ENCODE results near the gene WFIKKN1.

Gene WFIKKN1

DNA sequence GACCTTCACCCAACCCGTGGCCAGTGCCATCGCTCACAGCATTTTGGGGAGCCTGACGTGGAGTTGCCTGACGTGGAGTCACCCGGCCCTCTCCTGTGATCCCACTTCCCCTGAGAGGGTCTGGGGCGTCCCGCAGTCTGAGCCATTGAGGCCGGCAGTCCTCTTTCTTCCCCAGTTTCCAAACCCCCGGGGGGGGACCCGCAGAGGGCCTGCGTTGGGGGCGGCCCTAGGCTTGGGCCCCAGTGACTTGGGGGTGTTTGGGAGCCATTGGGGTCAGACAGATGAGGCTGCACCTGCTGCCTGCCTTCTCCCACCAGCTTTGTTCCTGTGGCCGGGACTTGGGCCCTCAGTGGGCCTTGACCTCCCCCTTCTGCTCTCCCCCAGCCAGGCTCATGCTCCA lies 38.9 kb downstream of the WFIKKN1 start:
- TF ChIP-seq ZNF8 (CRISPR knock-in tag; IDR thresholded peaks at IDR 0.05): no peak
- TF ChIP-seq ZFP3 (CRISPR knock-in tag; IDR thresholded peaks at IDR 0.05): no peak
- no peak for TF ChIP-seq GLIS3 (CRISPR knock-in tag; IDR thresholded peaks at IDR 0.05)
- TF ChIP-seq ZNF565 (CRISPR knock-in tag; conservative IDR thresholded peaks at IDR 0.05; ENCODE audit: low read depth): no peak
- no peak for TF ChIP-seq SNAI2 (CRISPR knock-in tag; IDR thresholded peaks at IDR 0.05)
- no peak for TF ChIP-seq ISL1 (CRISPR knock-in tag; IDR thresholded peaks at IDR 0.05)
- no peak for TF ChIP-seq ZC3H10 (CRISPR knock-in tag; IDR thresholded peaks at IDR 0.05)
- no peak for TF ChIP-seq TOX (CRISPR knock-in tag; IDR thresholded peaks at IDR 0.05; ENCODE audit: borderline replicate concordance)
- TF ChIP-seq ZNF70 (CRISPR knock-in tag; IDR thresholded peaks at IDR 0.05): no peak
- ATAC-seq: no peak

DNA sequence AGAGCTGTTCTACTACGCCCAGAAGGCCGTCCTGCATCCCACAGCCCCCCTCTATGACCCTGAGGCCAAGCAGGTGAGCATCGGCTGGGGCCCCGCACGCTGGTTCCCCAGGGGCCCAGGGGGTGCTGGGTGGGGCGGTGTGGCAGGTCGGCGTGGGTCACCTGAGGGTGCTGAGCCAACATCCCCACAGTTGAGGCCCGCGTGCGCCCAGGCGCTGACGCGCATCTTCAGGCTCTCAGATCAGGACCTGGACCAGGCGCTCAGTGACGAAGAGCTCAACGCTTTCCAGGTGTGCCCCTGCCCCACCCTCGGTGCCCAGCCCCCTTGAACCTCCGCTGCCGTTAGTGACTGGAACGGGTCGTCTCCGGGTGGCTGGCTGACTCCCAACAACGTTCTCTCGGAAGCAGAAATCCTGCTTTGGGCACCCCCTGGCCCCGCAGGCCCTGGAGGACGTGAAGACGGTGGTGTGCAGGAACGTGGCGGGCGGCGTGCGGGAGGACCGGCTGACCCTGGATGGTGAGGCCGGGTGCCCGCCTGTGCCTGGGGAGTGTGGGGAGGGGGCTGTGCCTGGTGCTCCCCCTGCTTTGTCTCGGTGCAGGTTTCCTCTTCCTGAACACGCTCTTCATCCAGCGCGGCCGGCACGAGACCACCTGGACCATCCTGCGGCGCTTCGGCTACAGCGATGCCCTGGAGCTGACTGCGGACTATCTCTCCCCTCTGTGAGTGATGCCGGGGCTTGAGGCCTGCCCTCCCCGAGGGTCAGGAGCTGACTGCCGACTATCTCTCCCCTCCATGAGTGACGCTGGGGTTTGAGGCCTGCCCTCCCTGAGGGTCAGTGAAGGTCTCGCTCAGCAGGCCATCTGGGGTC lies 39.9 kb downstream of the WFIKKN1 start:
- ATAC-seq: no peak

DNA sequence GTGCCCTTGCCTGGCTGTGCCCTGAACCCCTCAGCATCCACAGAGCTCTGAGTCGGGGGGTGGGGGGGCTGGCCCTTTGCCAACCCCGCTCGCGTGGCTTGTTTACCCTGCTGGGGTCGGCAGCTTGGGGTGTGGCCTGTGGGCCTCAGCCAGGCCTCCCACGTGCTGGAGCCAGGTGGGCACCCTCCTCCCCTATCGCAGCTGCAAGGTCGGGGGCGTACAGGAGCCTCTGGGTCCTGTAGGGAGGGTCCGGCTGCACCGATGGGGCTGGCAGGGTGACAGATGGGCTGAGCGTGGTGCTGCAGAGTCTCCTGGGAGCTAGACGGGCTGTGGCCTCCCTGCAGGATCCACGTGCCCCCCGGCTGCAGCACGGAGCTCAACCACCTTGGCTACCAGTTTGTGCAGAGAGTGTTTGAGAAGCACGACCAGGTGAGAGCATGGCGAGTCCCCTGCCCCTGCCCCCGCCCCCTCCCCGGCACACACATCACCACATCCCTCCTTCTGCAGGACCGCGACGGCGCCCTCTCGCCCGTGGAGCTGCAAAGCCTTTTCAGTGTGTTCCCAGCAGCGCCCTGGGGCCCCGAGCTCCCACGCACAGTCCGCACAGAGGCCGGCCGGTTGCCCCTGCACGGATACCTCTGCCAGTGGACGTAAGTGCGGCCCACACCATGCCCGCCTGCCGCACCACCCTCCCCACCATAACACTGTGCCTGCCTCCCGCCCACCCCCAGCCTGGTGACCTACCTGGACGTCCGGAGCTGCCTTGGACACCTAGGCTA lies 40.8 kb downstream of the WFIKKN1 start:
- no peak for ATAC-seq
- no peak for TF ChIP-seq ISL1 (CRISPR knock-in tag; IDR thresholded peaks at IDR 0.05)
- TF ChIP-seq, protein P1, sequence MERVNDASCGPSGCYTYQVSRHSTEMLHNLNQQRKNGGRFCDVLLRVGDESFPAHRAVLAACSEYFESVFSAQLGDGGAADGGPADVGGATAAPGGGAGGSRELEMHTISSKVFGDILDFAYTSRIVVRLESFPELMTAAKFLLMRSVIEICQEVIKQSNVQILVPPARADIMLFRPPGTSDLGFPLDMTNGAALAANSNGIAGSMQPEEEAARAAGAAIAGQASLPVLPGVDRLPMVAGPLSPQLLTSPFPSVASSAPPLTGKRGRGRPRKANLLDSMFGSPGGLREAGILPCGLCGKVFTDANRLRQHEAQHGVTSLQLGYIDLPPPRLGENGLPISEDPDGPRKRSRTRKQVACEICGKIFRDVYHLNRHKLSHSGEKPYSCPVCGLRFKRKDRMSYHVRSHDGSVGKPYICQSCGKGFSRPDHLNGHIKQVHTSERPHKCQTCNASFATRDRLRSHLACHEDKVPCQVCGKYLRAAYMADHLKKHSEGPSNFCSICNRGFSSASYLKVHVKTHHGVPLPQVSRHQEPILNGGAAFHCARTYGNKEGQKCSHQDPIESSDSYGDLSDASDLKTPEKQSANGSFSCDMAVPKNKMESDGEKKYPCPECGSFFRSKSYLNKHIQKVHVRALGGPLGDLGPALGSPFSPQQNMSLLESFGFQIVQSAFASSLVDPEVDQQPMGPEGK (CRISPR knock-in tag; IDR thresholded peaks at IDR 0.05; ENCODE audit: borderline replicate concordance): no peak
- TF ChIP-seq ZC3H10 (CRISPR knock-in tag; IDR thresholded peaks at IDR 0.05): no peak
- TF ChIP-seq ZFP3 (CRISPR knock-in tag; IDR thresholded peaks at IDR 0.05): no peak
- TF ChIP-seq GLIS3 (CRISPR knock-in tag; IDR thresholded peaks at IDR 0.05): no peak
- TF ChIP-seq, protein P2, sequence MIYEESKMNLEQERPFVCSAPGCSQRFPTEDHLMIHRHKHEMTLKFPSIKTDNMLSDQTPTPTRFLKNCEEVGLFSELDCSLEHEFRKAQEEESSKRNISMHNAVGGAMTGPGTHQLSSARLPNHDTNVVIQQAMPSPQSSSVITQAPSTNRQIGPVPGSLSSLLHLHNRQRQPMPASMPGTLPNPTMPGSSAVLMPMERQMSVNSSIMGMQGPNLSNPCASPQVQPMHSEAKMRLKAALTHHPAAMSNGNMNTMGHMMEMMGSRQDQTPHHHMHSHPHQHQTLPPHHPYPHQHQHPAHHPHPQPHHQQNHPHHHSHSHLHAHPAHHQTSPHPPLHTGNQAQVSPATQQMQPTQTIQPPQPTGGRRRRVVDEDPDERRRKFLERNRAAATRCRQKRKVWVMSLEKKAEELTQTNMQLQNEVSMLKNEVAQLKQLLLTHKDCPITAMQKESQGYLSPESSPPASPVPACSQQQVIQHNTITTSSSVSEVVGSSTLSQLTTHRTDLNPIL (CRISPR knock-in tag; IDR thresholded peaks at IDR 0.05; ENCODE audit: low read depth): no peak
- no peak for TF ChIP-seq SNAI2 (CRISPR knock-in tag; IDR thresholded peaks at IDR 0.05)
- TF ChIP-seq BACH2 (CRISPR knock-in tag; IDR thresholded peaks at IDR 0.05; ENCODE audit: borderline replicate concordance): no peak
- no peak for TF ChIP-seq PPARA (CRISPR knock-in tag; IDR thresholded peaks at IDR 0.05; ENCODE audit: borderline replicate concordance)
- no peak for TF ChIP-seq ZNF70 (CRISPR knock-in tag; IDR thresholded peaks at IDR 0.05)
- no peak for TF ChIP-seq ARNTL (CRISPR knock-in tag; IDR thresholded peaks at IDR 0.05; ENCODE audit: borderline replicate concordance, low read depth)
- TF ChIP-seq, protein P3, sequence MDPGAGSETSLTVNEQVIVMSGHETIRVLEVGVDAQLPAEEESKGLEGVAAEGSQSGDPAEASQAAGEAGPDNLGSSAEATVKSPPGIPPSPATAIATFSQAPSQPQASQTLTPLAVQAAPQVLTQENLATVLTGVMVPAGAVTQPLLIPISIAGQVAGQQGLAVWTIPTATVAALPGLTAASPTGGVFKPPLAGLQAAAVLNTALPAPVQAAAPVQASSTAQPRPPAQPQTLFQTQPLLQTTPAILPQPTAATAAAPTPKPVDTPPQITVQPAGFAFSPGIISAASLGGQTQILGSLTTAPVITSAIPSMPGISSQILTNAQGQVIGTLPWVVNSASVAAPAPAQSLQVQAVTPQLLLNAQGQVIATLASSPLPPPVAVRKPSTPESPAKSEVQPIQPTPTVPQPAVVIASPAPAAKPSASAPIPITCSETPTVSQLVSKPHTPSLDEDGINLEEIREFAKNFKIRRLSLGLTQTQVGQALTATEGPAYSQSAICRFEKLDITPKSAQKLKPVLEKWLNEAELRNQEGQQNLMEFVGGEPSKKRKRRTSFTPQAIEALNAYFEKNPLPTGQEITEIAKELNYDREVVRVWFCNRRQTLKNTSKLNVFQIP (CRISPR knock-in tag; IDR thresholded peaks at IDR 0.05; ENCODE audit: borderline replicate concordance, low read depth): no peak
- TF ChIP-seq ESRRG (CRISPR knock-in tag; IDR thresholded peaks at IDR 0.05): no peak
- TF ChIP-seq RARB (CRISPR knock-in tag; IDR thresholded peaks at IDR 0.05): no peak

More for the DNA sequence above, 39.9 kb downstream of the WFIKKN1 start:
- TF ChIP-seq, protein P4, sequence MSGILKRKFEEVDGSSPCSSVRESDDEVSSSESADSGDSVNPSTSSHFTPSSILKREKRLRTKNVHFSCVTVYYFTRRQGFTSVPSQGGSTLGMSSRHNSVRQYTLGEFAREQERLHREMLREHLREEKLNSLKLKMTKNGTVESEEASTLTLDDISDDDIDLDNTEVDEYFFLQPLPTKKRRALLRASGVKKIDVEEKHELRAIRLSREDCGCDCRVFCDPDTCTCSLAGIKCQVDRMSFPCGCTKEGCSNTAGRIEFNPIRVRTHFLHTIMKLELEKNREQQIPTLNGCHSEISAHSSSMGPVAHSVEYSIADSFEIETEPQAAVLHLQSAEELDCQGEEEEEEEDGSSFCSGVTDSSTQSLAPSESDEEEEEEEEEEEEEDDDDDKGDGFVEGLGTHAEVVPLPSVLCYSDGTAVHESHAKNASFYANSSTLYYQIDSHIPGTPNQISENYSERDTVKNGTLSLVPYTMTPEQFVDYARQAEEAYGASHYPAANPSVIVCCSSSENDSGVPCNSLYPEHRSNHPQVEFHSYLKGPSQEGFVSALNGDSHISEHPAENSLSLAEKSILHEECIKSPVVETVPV (CRISPR knock-in tag; IDR thresholded peaks at IDR 0.05): no peak
- no peak for TF ChIP-seq GLIS3 (CRISPR knock-in tag; IDR thresholded peaks at IDR 0.05)
- TF ChIP-seq, protein P1 (CRISPR knock-in tag; IDR thresholded peaks at IDR 0.05; ENCODE audit: borderline replicate concordance): no peak
- no peak for TF ChIP-seq PPARA (CRISPR knock-in tag; IDR thresholded peaks at IDR 0.05; ENCODE audit: borderline replicate concordance)
- TF ChIP-seq ZNF70 (CRISPR knock-in tag; IDR thresholded peaks at IDR 0.05): no peak
- TF ChIP-seq, protein P5, sequence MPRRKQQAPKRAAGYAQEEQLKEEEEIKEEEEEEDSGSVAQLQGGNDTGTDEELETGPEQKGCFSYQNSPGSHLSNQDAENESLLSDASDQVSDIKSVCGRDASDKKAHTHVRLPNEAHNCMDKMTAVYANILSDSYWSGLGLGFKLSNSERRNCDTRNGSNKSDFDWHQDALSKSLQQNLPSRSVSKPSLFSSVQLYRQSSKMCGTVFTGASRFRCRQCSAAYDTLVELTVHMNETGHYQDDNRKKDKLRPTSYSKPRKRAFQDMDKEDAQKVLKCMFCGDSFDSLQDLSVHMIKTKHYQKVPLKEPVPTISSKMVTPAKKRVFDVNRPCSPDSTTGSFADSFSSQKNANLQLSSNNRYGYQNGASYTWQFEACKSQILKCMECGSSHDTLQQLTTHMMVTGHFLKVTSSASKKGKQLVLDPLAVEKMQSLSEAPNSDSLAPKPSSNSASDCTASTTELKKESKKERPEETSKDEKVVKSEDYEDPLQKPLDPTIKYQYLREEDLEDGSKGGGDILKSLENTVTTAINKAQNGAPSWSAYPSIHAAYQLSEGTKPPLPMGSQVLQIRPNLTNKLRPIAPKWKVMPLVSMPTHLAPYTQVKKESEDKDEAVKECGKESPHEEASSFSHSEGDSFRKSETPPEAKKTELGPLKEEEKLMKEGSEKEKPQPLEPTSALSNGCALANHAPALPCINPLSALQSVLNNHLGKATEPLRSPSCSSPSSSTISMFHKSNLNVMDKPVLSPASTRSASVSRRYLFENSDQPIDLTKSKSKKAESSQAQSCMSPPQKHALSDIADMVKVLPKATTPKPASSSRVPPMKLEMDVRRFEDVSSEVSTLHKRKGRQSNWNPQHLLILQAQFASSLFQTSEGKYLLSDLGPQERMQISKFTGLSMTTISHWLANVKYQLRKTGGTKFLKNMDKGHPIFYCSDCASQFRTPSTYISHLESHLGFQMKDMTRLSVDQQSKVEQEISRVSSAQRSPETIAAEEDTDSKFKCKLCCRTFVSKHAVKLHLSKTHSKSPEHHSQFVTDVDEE (CRISPR knock-in tag; IDR thresholded peaks at IDR 0.05): no peak
- no peak for TF ChIP-seq SNAI2 (CRISPR knock-in tag; IDR thresholded peaks at IDR 0.05)
- TF ChIP-seq OSR1 (CRISPR knock-in tag; IDR thresholded peaks at IDR 0.05): no peak
- TF ChIP-seq BACH2 (CRISPR knock-in tag; IDR thresholded peaks at IDR 0.05; ENCODE audit: borderline replicate concordance): no peak
- TF ChIP-seq ZFP30 (CRISPR knock-in tag; IDR thresholded peaks at IDR 0.05): no peak
- no peak for TF ChIP-seq ISL1 (CRISPR knock-in tag; IDR thresholded peaks at IDR 0.05)
- TF ChIP-seq ZNF8 (CRISPR knock-in tag; IDR thresholded peaks at IDR 0.05): no peak
- no peak for TF ChIP-seq TOX (CRISPR knock-in tag; IDR thresholded peaks at IDR 0.05; ENCODE audit: borderline replicate concordance)
- no peak for TF ChIP-seq RARB (CRISPR knock-in tag; IDR thresholded peaks at IDR 0.05)
- TF ChIP-seq CSDC2 (CRISPR knock-in tag; IDR thresholded peaks at IDR 0.05): no peak

Measured in SK-N-SH treated with all-trans-retinoic acid at 6 μM for 48 hours (cell line).